OCI-LY1 (cell line): ENCODE measurements around the gene GDI1.

Experiments used
- EZH2 ChIP-seq: fragments of 200-600 bp; sonication (generic), shearing (Covaris generic); IDR thresholded peaks from 2 replicates; pipeline ENCODE4 v1.8.0; 2017; ENCODE audit warnings: borderline replicate concordance, mixed run types, mild to moderate bottlenecking, antibody characterized with exemption, low read length, moderate library complexity, mixed read lengths
- TF ChIP-seq, protein P1 (sequence below): fragments of 200-600 bp; sonication (generic), shearing (Covaris generic); IDR thresholded peaks from 2 replicates; pipeline ENCODE4 v1.5.1; 2017; ENCODE audit warnings: mild to moderate bottlenecking, antibody characterized with exemption, low read length, moderate library complexity, mixed read lengths

DNA sequence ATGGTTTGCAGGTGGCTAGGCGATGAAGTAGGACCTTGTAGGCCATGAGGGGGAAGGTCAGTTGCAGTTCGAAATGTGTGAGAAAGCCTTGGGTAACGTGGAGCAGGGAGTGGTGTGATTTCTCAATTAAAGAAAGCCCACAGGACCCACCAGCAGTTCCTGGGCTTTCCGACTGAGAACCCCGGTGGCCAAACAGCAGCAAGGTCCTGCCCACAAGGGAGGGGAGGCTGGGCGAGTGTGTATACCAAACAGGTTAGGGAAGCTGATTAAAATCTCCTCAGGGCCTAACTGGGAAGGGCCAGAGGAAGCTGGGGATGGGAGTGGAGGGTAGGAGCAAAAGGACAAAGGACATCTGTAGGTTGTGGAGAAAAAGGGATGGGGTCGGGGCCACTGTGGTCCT lies 6.0 kb upstream of the GDI1 start:
- TF ChIP-seq EZH2 = no peak
- TF ChIP-seq, protein P1, sequence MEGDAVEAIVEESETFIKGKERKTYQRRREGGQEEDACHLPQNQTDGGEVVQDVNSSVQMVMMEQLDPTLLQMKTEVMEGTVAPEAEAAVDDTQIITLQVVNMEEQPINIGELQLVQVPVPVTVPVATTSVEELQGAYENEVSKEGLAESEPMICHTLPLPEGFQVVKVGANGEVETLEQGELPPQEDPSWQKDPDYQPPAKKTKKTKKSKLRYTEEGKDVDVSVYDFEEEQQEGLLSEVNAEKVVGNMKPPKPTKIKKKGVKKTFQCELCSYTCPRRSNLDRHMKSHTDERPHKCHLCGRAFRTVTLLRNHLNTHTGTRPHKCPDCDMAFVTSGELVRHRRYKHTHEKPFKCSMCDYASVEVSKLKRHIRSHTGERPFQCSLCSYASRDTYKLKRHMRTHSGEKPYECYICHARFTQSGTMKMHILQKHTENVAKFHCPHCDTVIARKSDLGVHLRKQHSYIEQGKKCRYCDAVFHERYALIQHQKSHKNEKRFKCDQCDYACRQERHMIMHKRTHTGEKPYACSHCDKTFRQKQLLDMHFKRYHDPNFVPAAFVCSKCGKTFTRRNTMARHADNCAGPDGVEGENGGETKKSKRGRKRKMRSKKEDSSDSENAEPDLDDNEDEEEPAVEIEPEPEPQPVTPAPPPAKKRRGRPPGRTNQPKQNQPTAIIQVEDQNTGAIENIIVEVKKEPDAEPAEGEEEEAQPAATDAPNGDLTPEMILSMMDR = no peak
